Hindlimb muscle (tissue), 1 donor: Measurements from ENCODE around the gene INPP5A. TPM values are rescaled to one million over a fixed set of nuclear protein-coding genes. Genes with fewer than 3 reads are reported as not detected.
"Not testable (repeated sequence)": the region's sequence is repeated elsewhere in the genome, so short reads cannot be mapped to it uniquely, and the experiment has no call there.

Experiments used
- DNase-seq: peaks from one replicate; pipeline ENCODE4 v3.0.0-alpha.2; 2013
- polyA plus RNA-seq: library from polyadenylated mRNA; unstranded; fragments of 120-200 nt; gene quantifications from one replicate; pipeline ENCODE4 v1.2.1, GENCODE V29; 2013; ENCODE audit not compliant: insufficient read length

The INPP5A gene
- polyA plus RNA-seq, 1 donor = 57.4 TPM

DNA sequence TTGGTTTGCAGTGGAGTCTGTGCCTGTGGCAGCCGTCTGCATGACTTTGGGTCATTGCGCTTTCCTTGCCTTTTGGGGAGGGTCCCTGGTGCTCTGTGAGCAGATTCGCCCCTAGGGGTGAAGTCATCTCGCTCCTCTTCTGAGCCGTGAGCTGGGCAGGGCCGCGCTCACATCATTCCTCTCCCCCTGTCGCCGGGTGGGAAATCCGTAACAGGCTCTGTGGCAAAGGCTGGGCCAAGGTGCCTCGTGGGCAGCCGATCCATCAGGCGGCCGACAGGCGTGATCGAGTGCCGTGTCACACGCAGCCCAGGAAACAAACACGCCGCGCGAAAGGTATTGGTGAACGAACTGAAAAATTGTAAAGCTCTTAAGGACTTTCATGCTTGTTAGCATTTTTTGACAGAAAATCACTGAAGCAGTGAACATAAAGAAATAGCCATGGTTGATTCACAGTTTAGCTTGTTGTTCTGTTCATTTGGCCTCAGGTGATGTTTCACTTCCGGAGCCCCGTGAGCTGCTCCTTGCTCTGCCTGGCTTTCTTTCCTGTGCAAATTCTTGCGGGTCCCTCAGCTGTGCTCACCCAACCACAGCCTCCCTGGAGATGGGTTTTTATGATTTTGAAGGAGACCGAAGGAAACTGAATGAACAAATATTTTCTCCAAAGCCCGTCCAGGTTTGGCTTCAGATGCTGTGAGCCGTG, 126.2 kb downstream of the INPP5A start:
- DNase-seq = no peak

DNA sequence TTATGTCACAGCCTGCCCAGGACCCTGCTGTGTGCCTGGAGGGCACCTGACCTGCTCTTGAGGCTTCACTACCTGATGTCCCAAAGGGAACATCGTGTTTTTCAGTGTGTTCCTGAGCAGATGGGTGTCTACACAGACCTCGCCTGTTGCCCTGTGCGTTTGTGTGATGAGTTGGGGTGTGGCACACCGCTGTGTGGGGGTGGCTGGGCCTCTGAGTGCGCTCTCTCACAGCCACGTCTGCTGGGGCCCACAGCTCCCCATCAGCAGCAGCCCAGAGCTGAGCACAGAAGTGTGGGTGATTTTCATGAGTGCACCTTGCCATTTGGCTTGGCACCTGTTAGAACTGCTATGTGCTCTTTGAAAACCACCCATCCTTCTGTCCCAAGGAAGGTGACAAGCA, 126.8 kb downstream of the INPP5A start:
- no peak for DNase-seq

GRCh38 chr10:132664883-132665282, 127.3 kb downstream of the INPP5A start:
- no peak for DNase-seq

DNA sequence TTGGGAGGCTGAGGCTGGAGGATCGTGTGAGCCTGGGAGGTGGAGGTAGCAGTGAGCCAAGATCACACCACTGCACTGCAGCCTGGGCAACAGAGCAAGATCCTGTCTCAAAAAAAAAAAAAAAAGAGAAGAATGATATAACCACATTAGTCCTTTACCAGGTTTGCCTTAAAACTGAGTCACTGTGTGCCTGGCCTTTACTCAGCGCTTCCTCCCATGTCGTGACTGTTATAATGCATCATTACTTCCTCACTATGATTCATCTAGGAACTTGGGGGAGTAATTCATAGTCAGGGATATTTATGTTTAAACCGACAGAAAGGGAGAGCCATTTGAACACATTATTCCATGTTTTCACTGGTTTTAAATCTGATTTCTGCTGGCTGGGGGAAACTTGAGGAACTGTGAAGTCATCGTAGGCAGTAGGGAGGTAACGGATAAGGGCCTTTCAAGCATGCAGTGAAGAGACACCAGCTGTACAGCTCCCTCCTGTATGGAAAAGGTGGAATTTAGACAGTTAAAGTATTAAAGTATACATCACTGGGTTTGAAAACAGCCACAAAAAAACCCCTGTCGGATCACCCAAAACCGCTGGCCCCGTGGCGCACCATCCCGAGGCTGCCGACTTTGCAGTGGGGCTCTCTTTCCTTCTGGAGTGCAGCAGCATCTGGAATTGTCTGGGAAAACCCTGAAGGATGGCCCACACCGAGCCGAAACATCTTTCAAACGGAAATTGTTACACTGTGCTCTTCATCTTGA, 128.5 kb downstream of the INPP5A start:
- no peak for DNase-seq

DNA sequence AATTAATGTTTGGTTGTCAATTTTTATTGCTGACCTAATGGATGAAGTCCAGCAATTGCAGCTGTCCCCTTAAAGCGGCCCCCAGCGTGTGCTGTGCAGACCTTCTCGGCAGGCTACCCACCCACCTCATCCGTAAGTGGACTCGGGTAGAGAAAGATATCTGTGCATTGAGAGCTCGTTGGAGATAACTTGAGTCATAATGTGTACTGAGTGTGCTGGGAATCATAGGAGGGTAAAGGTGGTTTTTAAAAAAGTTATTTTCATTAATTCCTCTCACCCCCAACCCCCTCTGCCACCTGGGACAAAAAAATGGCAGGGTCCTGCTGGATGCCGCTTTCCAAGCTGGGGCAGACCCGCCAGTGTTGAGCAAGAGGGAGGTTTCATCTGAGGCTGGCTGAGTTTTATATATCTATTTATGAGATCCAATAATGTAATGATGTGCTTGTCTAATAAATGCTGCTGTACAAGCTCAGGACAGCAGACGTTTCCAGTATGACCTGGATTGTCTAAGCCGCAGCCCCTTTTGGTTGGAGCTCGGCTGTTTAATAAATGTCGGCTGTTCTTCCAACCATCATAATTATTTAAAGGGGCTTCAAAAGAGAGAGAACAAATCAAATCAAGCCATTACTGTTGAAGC, 129.2 kb downstream of the INPP5A start:
- no peak for DNase-seq

- no peak for DNase-seq
Measured at GRCh38 chr10:132667342-132668047, 129.9 kb downstream of the INPP5A start.

- no peak for DNase-seq
Measured at GRCh38 chr10:132668048-132668394, 130.4 kb downstream of the INPP5A start.

- no peak for DNase-seq
Measured at GRCh38 chr10:132669208-132669861, 131.7 kb downstream of the INPP5A start.

DNA sequence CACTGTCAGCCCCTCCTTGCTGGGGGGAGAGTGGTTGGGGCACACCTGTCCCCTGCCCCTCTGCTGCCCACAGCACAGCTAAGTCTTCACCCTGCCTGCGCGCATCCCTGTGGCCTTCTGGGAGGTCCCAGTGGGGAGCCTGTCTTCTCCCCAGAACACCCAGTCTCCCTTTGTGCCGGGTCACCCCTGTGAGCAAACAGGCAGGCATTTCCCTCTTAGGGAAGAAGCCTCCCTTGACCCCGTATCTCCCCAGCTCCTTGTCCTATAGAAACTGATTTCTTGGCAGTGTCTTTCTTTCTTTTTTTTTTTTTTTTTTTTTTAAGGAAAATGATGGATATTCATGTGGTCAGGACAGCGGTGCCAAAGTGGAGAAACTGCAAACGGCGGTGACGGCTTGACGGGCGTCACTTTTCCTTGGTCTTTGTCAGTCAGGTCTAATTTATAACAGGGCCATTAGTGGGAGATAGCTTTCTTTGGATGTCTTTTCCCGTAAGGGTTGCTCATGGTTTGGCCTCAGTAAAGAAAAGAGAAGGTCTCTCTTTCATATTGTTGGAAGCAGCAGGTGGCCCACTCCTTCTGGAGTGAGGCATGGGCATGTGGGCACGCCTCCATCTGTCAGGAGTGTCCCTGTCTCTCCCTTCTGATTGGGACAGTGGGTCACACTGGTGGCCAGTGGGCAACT, 133.1 kb downstream of the INPP5A start:
- DNase-seq = no peak

DNA sequence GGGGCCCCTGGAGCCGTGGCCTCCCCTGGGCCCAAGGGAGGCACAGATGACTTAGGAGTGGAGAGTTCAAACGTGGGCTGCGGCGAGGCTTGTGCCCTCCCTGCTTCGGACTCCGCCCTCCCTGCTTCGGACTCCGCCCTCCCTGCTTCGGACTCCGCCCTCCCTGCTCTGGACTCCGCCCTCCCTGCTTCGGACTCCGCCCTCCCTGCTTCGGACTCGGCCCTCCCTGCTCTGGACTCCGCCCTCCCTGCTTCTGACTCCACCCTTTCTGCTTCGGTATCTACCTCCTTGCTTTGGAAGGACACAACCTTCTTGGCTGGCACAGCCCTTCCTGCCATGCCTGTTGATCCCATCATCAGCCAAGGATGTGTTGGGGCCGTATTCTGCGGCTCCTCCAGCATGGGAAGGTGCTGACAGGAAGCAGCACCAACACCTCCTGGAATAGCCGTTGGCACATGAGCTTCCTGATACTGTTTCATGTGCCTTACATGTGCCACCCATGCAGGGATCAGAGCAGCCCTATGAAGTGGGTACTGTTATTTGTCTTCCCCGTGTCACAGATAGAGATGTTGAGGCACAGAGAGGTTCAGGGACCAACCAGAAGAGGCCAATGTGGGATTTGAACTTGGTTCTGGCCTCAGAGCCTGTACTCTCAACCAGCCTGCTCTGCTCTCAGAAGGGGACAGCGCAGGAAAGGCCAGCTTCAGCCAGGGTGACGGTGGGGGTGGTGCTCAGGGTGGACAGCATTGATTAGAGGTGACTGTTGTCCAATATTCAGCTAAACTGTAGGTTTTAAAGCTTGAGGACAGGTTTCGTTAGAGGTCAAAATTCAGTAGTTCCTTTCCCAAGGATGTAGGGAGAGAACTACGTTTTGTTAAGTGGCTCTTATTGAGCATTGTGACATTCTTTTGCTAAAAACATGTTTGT, 133.9 kb downstream of the INPP5A start:
- DNase-seq = no peak

DNA sequence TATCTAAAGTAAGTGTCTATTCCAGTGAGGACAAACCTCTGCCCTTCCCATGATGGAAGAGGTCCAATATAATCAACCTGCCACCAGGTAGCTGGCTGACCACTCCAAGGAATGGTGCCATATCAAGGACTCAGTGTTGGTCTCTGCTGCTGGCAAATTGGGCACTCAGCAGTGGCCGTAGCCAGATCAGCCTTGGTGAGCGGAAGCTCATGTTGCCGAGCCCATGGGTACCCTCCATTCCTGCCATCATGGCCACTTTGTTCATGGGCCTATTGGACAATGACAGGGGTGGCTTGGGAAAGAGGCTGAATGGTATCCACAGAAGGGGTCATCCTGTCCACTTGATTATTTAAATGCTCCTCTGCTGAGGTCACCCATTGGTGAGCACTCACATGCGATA, 136.2 kb downstream of the INPP5A start:
- not testable (repeated sequence) for DNase-seq

DNA sequence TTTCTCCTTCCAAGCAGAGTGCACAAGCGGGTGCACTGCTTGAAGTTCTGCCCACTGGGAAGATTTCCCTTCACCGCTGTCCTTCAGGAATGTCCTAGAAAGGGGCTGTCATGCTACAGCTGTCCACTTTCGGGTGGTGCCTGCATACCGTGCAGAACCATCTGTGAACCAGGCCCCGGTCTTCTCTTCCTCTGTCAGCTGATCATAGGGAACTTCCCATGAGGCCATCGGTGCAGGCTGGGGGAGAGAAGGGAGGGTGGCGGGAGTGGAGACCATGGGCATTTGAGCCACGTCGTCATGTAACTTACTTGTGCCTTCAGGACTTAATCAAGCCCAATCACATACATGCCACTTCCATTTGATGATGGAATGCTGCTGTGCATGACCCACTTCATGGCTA, 136.7 kb downstream of the INPP5A start:
- DNase-seq = no peak

- no peak for DNase-seq
Measured at GRCh38 chr10:132675031-132675740, 137.6 kb downstream of the INPP5A start.

DNA sequence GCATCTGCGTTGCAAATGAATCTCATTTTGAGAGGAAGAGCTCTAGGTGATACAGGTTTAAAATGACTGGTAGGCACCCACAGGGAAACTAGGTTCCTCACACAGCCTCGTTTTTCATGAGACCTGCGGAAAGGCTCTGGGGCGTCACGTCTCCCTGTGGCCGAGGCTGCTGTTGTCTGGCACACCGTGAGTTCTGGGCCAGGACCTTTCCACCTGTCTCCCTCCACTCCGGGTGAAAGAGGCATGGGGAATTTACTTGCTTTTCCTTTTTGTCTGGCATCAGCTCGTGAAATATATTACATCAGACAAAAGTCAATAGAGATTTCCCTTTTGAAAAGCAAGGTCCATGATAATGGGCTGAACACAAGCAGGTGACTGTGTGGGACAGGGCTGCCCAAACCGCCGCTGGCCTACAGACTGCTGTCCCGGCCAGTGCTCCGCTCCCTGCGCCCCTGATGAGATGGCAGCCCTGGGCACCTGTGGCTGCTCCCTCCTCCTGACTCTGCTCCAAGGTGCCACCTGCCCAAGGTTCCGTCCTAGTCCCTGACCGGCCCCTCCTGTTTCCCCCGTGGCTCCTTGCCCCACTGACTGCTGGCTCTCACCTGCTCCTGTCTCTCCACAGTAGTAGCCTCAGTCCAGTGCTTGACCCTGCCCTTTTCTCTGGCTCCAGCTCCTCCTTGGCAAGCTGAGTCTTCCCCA, 138.8 kb downstream of the INPP5A start:
- no peak for DNase-seq

DNA sequence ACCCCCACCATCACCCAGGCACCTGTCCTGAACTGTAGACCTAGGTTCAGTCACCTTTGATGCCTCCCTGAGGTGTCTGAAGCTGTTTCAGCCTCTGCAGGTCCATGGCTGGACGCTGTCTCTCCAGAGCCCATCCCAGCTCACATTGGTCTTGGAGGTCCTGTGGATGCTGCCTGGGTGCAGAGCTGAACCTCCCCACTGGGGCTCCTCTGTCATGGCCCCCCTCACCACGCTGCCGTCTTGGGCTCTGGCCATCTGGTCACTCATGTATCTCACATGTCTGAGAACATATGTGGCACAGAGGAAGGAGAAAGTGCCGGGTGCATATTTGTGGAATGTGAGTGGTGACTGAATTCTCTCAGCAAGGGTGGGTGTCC, 139.5 kb downstream of the INPP5A start:
- no peak for DNase-seq

DNA sequence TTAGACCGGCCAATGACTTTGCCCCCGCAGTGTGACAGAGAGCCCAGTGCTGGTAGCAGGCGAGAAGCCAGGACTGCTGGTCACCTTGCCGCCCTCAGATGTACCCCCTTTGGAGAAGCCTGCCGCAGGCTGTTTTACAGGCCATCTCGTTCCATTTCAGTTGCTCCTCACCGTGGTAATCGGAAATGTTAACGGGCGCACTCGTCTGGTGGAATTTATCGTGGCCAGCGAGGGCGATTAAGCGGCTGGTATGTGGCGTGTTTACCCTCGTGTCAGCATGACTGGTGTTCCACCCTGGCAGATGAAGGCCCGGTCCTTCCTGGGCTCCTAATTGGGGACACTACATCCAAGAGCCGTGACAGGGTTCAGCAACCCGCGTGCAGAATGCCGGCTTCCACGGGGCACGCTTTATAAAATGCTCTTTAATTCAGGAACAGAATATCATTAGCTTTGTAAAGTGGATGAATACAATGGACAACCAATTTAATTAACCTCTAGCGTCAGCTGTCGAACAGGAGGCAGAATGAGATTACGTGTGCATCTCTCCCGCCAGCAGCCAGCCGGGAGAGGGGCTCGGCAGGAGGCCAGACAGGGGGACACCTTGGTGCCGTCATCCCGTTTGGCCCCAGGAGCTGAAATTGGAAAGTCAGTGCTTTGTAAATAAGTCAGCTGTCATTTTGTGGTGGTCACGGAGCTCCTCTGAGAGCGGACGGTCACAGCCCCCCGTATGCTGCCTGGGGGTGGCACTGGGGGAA, 140.1 kb downstream of the INPP5A start:
- DNase-seq = no peak

DNA sequence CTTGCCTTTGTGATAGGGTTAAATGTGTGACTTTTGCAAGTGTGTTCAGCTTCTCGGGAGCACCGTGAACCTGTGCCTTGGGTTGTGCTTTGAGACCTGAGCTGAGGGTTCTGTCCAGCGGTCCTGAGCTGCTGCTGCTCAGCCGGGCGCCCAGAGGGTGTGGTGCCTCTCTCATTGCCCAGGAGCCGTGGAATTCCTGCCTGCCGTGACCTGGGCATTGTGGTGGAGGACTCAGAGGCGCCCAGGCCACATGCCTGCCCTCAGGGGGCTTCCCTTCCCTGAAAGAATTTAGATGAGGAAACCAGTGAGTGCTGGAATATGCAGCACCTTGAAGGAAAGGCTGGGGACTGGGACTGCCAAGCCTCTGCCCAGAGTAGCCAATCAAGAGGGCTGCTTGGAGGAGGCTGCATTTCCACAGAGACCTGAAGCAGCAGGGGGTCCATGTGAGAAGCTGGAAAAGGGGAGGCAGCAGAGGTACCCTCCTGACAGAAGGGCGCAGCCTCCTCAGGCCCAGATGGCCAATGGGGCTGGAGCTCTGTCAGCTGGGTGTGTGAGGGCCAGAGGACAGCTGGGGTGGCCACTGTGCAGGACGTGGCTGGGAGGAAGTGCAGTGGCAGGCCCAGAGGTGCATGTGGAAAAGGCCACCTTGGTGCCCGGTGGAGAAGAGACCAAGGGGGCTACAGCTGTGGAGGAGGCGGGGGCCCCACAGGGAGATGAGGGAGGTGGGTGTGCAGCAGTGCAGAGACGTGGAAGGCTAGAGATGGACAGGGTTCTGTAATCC, 141.0 kb downstream of the INPP5A start:
- no peak for DNase-seq

DNA sequence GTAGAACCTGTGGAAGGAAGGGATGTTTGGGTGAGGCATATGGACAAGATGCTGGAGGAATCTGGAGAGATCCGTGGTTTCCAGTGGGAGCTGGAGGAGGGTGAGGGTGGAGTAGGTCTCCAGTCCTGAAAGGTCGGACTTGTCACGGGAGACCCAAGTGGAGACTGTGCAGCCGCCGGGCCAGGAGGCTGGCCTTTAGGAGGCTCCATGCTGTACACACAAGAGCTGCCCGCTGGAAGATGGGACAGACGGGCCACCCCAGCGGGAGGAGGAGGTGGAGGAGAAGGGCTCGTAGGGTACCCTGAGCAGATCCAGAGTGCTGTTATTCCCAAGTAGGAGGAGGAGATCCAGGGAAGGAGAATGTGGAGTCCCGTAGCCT, 141.6 kb downstream of the INPP5A start:
- DNase-seq = no peak
